Endothelial cell of umbilical vein (primary cell): ENCODE data around the gene OST4. TPM values are rescaled to one million over a fixed set of nuclear protein-coding genes. Genes with fewer than 3 reads are reported as not detected.

Source experiments
- BruUV-seq: library from RNA; stranded (reverse); fragments of 400-500 nt; replicated peaks from 2 replicates; lab custom pipeline; 2021; lab: Mats Ljungman, UMichigan
- CTCF ChIA-PET: fragments of 300-600, 350-600 bp; sonication (Branson Sonifier 250); formaldehyde crosslinking; loops from one replicate; lab custom pipeline; 2021; ENCODE audit warnings: antibody characterized with exemption, inconsistent platforms; lab: Charles Lee
- POLR2A ChIA-PET: fragments of 300-600, 350-600 bp; sonication (Branson Sonifier 250); formaldehyde crosslinking; loops from one replicate; lab custom pipeline; 2021; ENCODE audit warnings: antibody characterized with exemption, inconsistent platforms; lab: Charles Lee
- DNase-seq: peaks from one replicate; pipeline ENCODE4 v3.0.0-alpha.2; 2011; ENCODE audit warnings: low read depth, low spot score
- FAIRE-seq: peaks from 2 replicates; lab custom pipeline; 2011; peaks lifted over from hg19 to GRCh38; lab: Jason Lieb, UNC
- H2AFZ ChIP-seq: 2 replicates; pipeline ENCODE4 v1.6.0; 2012; ENCODE audit warnings: low read depth, low read length, control low read depth, inconsistent platforms
- H3K27ac ChIP-seq: 2 replicates; pipeline ENCODE4 v1.5.1; 2011; ENCODE audit warnings: low read depth, mild to moderate bottlenecking, control low read depth, low read length, moderate library complexity; ENCODE audit not compliant: insufficient read depth
- H3K27me3 ChIP-seq, 2 experiments: 2 replicates each; pipeline versions ENCODE4 v1.6.0 to v1.6.1; 2011; ENCODE audit warnings: low read length in 2 of 2, mixed read lengths in 1 of 2; ENCODE audit not compliant: control insufficient read depth in 2 of 2, insufficient read depth in 2 of 2
- H3K36me3 ChIP-seq, 2 experiments: 2 replicates in 1 of 2; 3 replicates in 1 of 2; pipeline ENCODE4 v1.5.1; 2011; ENCODE audit warnings: low read length in 2 of 2, mild to moderate bottlenecking in 1 of 2, moderate library complexity in 1 of 2; ENCODE audit not compliant: control insufficient read depth in 2 of 2, insufficient read depth in 2 of 2; ENCODE audit errors: extremely low read depth in 1 of 2
- H3K4me1 ChIP-seq: 3 replicates; pipeline ENCODE4 v1.5.1; 2011; ENCODE audit warnings: mild to moderate bottlenecking, low read length; ENCODE audit not compliant: control insufficient read depth, insufficient read depth; ENCODE audit errors: extremely low read depth
- H3K4me2 ChIP-seq: 2 replicates; pipeline ENCODE4 v1.6.1; 2011; ENCODE audit warnings: low read length, control low read depth, mixed read lengths; ENCODE audit not compliant: insufficient read depth
- H3K4me3 ChIP-seq, 3 experiments: fragments of 200-600 bp in 1 of 3; sonication (generic), shearing (Covaris generic) in 1 of 3; replicated peaks in 1 of 3; 2 replicates each; pipeline ENCODE4 v1.5.1; 2011 to 2016; ENCODE audit warnings: control low read depth in 3 of 3, low read length in 3 of 3, mild to moderate bottlenecking in 2 of 3, inconsistent platforms in 1 of 3, low read depth in 1 of 3, moderate library complexity in 1 of 3; ENCODE audit not compliant: insufficient read depth in 1 of 3
- H3K79me2 ChIP-seq: 2 replicates; pipeline ENCODE4 v1.6.0; 2012; ENCODE audit warnings: low read length, inconsistent platforms; ENCODE audit not compliant: control insufficient read depth, insufficient read depth
- H3K9ac ChIP-seq: replicated peaks from 2 replicates; pipeline ENCODE3; 2011; ENCODE audit warnings: low read length, control low read depth; ENCODE audit not compliant: insufficient read depth; ENCODE audit errors: extremely low read depth
- H3K9me1 ChIP-seq: replicated peaks from 3 replicates; pipeline ENCODE4 v1.6.0; 2011; ENCODE audit warnings: mild to moderate bottlenecking, low read length; ENCODE audit not compliant: control insufficient read depth, insufficient read depth; ENCODE audit errors: extremely low read depth
- H3K9me3 ChIP-seq: replicated peaks from 2 replicates; pipeline ENCODE4 v1.5.1; 2012; ENCODE audit warnings: low read length, inconsistent platforms; ENCODE audit not compliant: control insufficient read depth, insufficient read depth
- H4K20me1 ChIP-seq: replicated peaks from 2 replicates; pipeline ENCODE3; 2011; ENCODE audit warnings: mild to moderate bottlenecking, low read length; ENCODE audit not compliant: control insufficient read depth, insufficient read depth; ENCODE audit errors: extremely low read depth
- FOS ChIP-seq: IDR thresholded peaks from 2 replicates; pipeline ENCODE4 v1.6.1; 2011; ENCODE audit warnings: mild to moderate bottlenecking, low read length, moderate library complexity, borderline replicate concordance; ENCODE audit not compliant: insufficient read depth
- GATA2 ChIP-seq: IDR thresholded peaks from 2 replicates; pipeline ENCODE4 v1.7.0; 2011; ENCODE audit warnings: low read depth, mild to moderate bottlenecking, moderate library complexity, mixed read lengths, low read length; ENCODE audit not compliant: insufficient read length, insufficient read depth
- JUN ChIP-seq: IDR thresholded peaks from 2 replicates; pipeline ENCODE4 v1.6.1; 2011; ENCODE audit warnings: borderline replicate concordance, low read depth; ENCODE audit not compliant: insufficient read length, insufficient read depth
- MAX ChIP-seq: IDR thresholded peaks from 2 replicates; pipeline ENCODE4 v1.6.1; 2011; ENCODE audit not compliant: insufficient read depth, insufficient read length
- MYC ChIP-seq: IDR thresholded peaks from one replicate; pipeline ENCODE4 v1.6.1; 2011; ENCODE audit warnings: mild to moderate bottlenecking, low read depth, low read length
- POLR2A ChIP-seq: IDR thresholded peaks from 2 replicates; pipeline ENCODE4 v1.6.1; 2012; ENCODE audit warnings: low read depth, mild to moderate bottlenecking, control low read depth, low read length
- POLR2AphosphoS5 ChIP-seq: IDR thresholded peaks from 2 replicates; pipeline ENCODE4 v1.6.1; 2012; ENCODE audit warnings: low read depth, mild to moderate bottlenecking, control low read depth, low read length, moderate library complexity; ENCODE audit not compliant: insufficient read depth
- dilution Hi-C: fragments of 300-500 bp; cut with MboI; formaldehyde crosslinking; loops from one replicate; pipeline ENCODE4 v1.15.0; 2019; ENCODE audit warnings: low sequenced_read_pairs; ENCODE audit not compliant: extremely low pct_ligation_motif_present
- intact Hi-C: fragments of 100-400 bp; cut with micrococcal nuclease; formaldehyde crosslinking; loops from one replicate; pipeline ENCODE4 v1.10.0; 2022
- polyA plus RNA-seq, 4 experiments: library from polyadenylated mRNA; depleted of rRNA in 3 of 4; stranded (reverse) in 3 of 4; unstranded in 1 of 4; fragments of >200 nt; gene quantifications; 2 replicates each; pipeline versions ENCODE4 v1.2.1 to v1.2.3, GENCODE V29; 2011 to 2012; ENCODE audit warnings: missing spikeins in 1 of 4
- total RNA-seq: library from RNA; stranded (reverse); gene quantifications from 2 replicates; pipeline ENCODE4 v1.2.3, GENCODE V29; 2021

OST4 gene
- total and polyA plus RNA-seq, 2 donors (not counting 3 experiments of a cell fraction or from before 2014, with no cell fraction given), result 415 to 1,189 TPM

- FAIRE-seq, result no peak
- CTCF ChIA-PET, result interaction anchor here (1.0 to 5.9 kb wide), 12 partner anchors 11 to 254 kb away, joined by 3 to 39 read pairs (median 6); partner anchors contain the start of genes KHK, OST4, PREB and TMEM214
- Histone ChIP-seq H2AFZ (peak overlapping the region; percentile 86), H3K4me2 (peak overlapping the region; percentile 82), H3K27me3 (no peaks in the 10 kb centered on the region), H3K79me2 (no peaks in the 10 kb centered on the region), H3K36me3 (peaks cover 0 to 11% of the 10 kb centered on the region in 2 experiments), H3K4me1 (peaks cover 12% of the 10 kb centered on the region), H3K4me3 (peak overlapping the region; percentile 44 to 76 (median 54)), H4K20me1 (no peaks in the 10 kb centered on the region), H3K9me1 (no peaks in the 10 kb centered on the region), H3K27ac (peak overlapping the region; percentile 25), H3K9me3 (no peaks in the 10 kb centered on the region), H3K9ac (peak overlapping the region; percentile 31)
- dilution Hi-C loops (no loop called here), intact Hi-C loops (loop anchor here (1.0 kb wide), 3 partner anchors 17 to 37 kb away; partner anchors contain the start of genes KHK and TMEM214)
- TF ChIP-seq POLR2AphosphoS5 (peak; percentile 37), JUN (no peak)
- no TSS peak for BruUV-seq
- no peak for DNase-seq
- POLR2A ChIA-PET, result interaction anchor here (0.8 to 2.2 kb wide), 2 partner anchors 22 to 84 kb away, joined by 3 to 7 read pairs; partner anchors contain the start of genes OST4 and PREB
Observed at GRCh38 chr2:27049422-27050280, 21.8 kb downstream of the OST4 start.

- no peaks in the 10 kb centered on the region for H3K9me1 ChIP-seq
- no peaks in the 10 kb centered on the region for H4K20me1 ChIP-seq
- ChIA-PET CTCF (interaction anchor here (0.5 to 1.6 kb wide), 3 partner anchors 44 to 81 kb away, joined by 3 to 4 read pairs (median 3); partner anchors contain the start of gene KHK), POLR2A (no interaction called here)
- no peak for TF ChIP-seq FOS
- TF ChIP-seq GATA2, result no peak
- no peak for TF ChIP-seq JUN
- TF ChIP-seq MAX, result no peak
- no peak for TF ChIP-seq POLR2A
- TF ChIP-seq MYC, result no peak
- no peak overlapping the region for H3K4me2 ChIP-seq
- H3K36me3 ChIP-seq, result peaks cover 17 to 36% of the 10 kb centered on the region in 2 experiments
- H3K9me3 ChIP-seq, result no peaks in the 10 kb centered on the region
- H3K79me2 ChIP-seq, result no peaks in the 10 kb centered on the region
- no peak overlapping the region for H3K27ac ChIP-seq
- no peak overlapping the region for H2AFZ ChIP-seq
- intact Hi-C loops, result no loop called here
- H3K27me3 ChIP-seq, result no peaks in the 10 kb centered on the region
- dilution Hi-C loops, result no loop called here
- no peak overlapping the region for H3K9ac ChIP-seq
- DNase-seq, result no peak
- no peaks in the 10 kb centered on the region for H3K4me1 ChIP-seq
- no peak for FAIRE-seq
- H3K4me3 ChIP-seq, result no peak overlapping the region
- no TSS peak for BruUV-seq
Observed at GRCh38 chr2:27042985-27043634, 28.3 kb downstream of the OST4 start.
